ENCODE data around the gene SLC7A14.

SLC7A14 gene

GRCh38 chr3:170470063-170471016, 115.5 kb downstream of the SLC7A14 start:
- no peaks in the 10 kb centered on the region for H3K79me1 ChIP-seq (ENCODE audit: low read length)
- no peak overlapping the region for H2BK5ac ChIP-seq (ENCODE audit: low read length)
- no peak for DNase-seq
- H3K4me2 ChIP-seq (ENCODE audit: low read length), result no peak overlapping the region
- H3K4ac ChIP-seq (ENCODE audit: low read depth, low read length), result no peak overlapping the region
- H2AK5ac ChIP-seq (ENCODE audit: low read length), result no peak overlapping the region
- H4K8ac ChIP-seq (ENCODE audit: low read depth, low read length), result no peak overlapping the region
- H3K4me1 ChIP-seq (ENCODE audit: control insufficient read depth, low read depth, low read length), result no peaks in the 10 kb centered on the region
- no peak overlapping the region for H3K9ac ChIP-seq (ENCODE audit: low read length)
- no peak overlapping the region for H2BK120ac ChIP-seq (ENCODE audit: low read depth, low read length)
- H3K79me2 ChIP-seq (ENCODE audit: control insufficient read depth, insufficient read depth, low read length), result no peaks in the 10 kb centered on the region
- no peak overlapping the region for H2BK15ac ChIP-seq (replicated peaks; ENCODE audit: low read depth)
- H3K56ac ChIP-seq (ENCODE audit: low read length), result no peak overlapping the region
- no peak overlapping the region for H3K27ac ChIP-seq (ENCODE audit: low read depth, low read length)
- H3K36me3 ChIP-seq (ENCODE audit: control insufficient read depth, insufficient read depth, low read length), result no peaks in the 10 kb centered on the region
- H3K4me3 ChIP-seq (ENCODE audit: low read length), result no peak overlapping the region
- H3K23ac ChIP-seq (ENCODE audit: low read length), result no peak overlapping the region
- no peaks in the 10 kb centered on the region for H3K27me3 ChIP-seq (ENCODE audit: insufficient read depth, low read length, poor library complexity)
- no CpG with 5 or more reads among the region's 9 CpGs for WGBS (ENCODE audit: extremely low coverage, insufficient coverage, low lambda C conversion rate)
- H3K18ac ChIP-seq (ENCODE audit: low read length), result no peak overlapping the region
- no peak overlapping the region for H4K5ac ChIP-seq (ENCODE audit: low read length)

- Histone ChIP-seq H3K4me3 (ENCODE audit: low read length) (no peak overlapping the region), H2BK15ac (replicated peaks; ENCODE audit: low read depth) (no peak overlapping the region), H3K4me1 (ENCODE audit: control insufficient read depth, low read depth, low read length) (no peaks in the 10 kb centered on the region), H2BK5ac (ENCODE audit: low read length) (no peak overlapping the region), H3K56ac (ENCODE audit: low read length) (no peak overlapping the region), H4K5ac (ENCODE audit: low read length) (no peak overlapping the region), H3K79me1 (ENCODE audit: low read length) (no peaks in the 10 kb centered on the region), H3K27ac (ENCODE audit: low read depth, low read length) (no peak overlapping the region), H3K23ac (ENCODE audit: low read length) (no peak overlapping the region), H3K18ac (ENCODE audit: low read length) (no peak overlapping the region), H2AK5ac (ENCODE audit: low read length) (no peak overlapping the region), H3K27me3 (ENCODE audit: insufficient read depth, low read length, poor library complexity) (no peaks in the 10 kb centered on the region), H3K79me2 (ENCODE audit: control insufficient read depth, insufficient read depth, low read length) (no peaks in the 10 kb centered on the region), H3K9ac (ENCODE audit: low read length) (no peak overlapping the region), H3K36me3 (ENCODE audit: control insufficient read depth, insufficient read depth, low read length) (no peaks in the 10 kb centered on the region), H4K8ac (ENCODE audit: low read depth, low read length) (no peak overlapping the region), H3K4me2 (ENCODE audit: low read length) (no peak overlapping the region), H3K4ac (ENCODE audit: low read depth, low read length) (no peak overlapping the region), H2BK120ac (ENCODE audit: low read depth, low read length) (no peak overlapping the region)
- WGBS (ENCODE audit: extremely low coverage, insufficient coverage, low lambda C conversion rate), result no CpG with 5 or more reads among the region's 5 CpGs
- no peak for DNase-seq
These were observed 116.5 kb downstream of the SLC7A14 start for GRCh38 chr3:170469151-170470062.

- Histone ChIP-seq H3K9ac (ENCODE audit: low read length) (no peak overlapping the region), H4K8ac (ENCODE audit: low read depth, low read length) (no peak overlapping the region), H3K79me2 (ENCODE audit: control insufficient read depth, insufficient read depth, low read length) (no peaks in the 10 kb centered on the region), H3K18ac (ENCODE audit: low read length) (no peak overlapping the region), H3K23ac (ENCODE audit: low read length) (no peak overlapping the region), H3K4me1 (ENCODE audit: control insufficient read depth, low read depth, low read length) (peaks cover 3% of the 10 kb centered on the region), H3K56ac (ENCODE audit: low read length) (no peak overlapping the region), H2BK5ac (ENCODE audit: low read length) (no peak overlapping the region), H3K4ac (ENCODE audit: low read depth, low read length) (no peak overlapping the region), H3K4me3 (ENCODE audit: low read length) (no peak overlapping the region), H3K4me2 (ENCODE audit: low read length) (no peak overlapping the region), H3K36me3 (ENCODE audit: control insufficient read depth, insufficient read depth, low read length) (no peaks in the 10 kb centered on the region), H2BK15ac (replicated peaks; ENCODE audit: low read depth) (no peak overlapping the region), H3K27me3 (ENCODE audit: insufficient read depth, low read length, poor library complexity) (no peaks in the 10 kb centered on the region), H3K27ac (ENCODE audit: low read depth, low read length) (no peak overlapping the region), H4K5ac (ENCODE audit: low read length) (no peak overlapping the region), H2AK5ac (ENCODE audit: low read length) (no peak overlapping the region), H2BK120ac (ENCODE audit: low read depth, low read length) (no peak overlapping the region), H3K79me1 (ENCODE audit: low read length) (no peaks in the 10 kb centered on the region)
- WGBS (ENCODE audit: extremely low coverage, insufficient coverage, low lambda C conversion rate), result no CpG with 5 or more reads among the region's 7 CpGs
- DNase-seq, result no peak
These were observed 118.2 kb downstream of the SLC7A14 start for GRCh38 chr3:170467571-170468147.

GRCh38 chr3:170467007-170467406, 118.9 kb downstream of the SLC7A14 start:
- H3K9ac ChIP-seq (ENCODE audit: low read length), result no peak overlapping the region
- H2AK5ac ChIP-seq (ENCODE audit: low read length), result no peak overlapping the region
- H2BK15ac ChIP-seq (replicated peaks; ENCODE audit: low read depth), result no peak overlapping the region
- H3K18ac ChIP-seq (ENCODE audit: low read length), result no peak overlapping the region
- no peaks in the 10 kb centered on the region for H3K79me2 ChIP-seq (ENCODE audit: control insufficient read depth, insufficient read depth, low read length)
- H3K4me2 ChIP-seq (ENCODE audit: low read length), result no peak overlapping the region
- WGBS (ENCODE audit: extremely low coverage, insufficient coverage, low lambda C conversion rate), result no CpG with 5 or more reads among the region's 14 CpGs
- no peak overlapping the region for H2BK5ac ChIP-seq (ENCODE audit: low read length)
- H4K5ac ChIP-seq (ENCODE audit: low read length), result no peak overlapping the region
- peaks cover 3% of the 10 kb centered on the region for H3K4me1 ChIP-seq (ENCODE audit: control insufficient read depth, low read depth, low read length)
- H4K8ac ChIP-seq (ENCODE audit: low read depth, low read length), result no peak overlapping the region
- H3K4ac ChIP-seq (ENCODE audit: low read depth, low read length), result no peak overlapping the region
- H3K79me1 ChIP-seq (ENCODE audit: low read length), result no peaks in the 10 kb centered on the region
- no peak overlapping the region for H3K27ac ChIP-seq (ENCODE audit: low read depth, low read length)
- H3K23ac ChIP-seq (ENCODE audit: low read length), result no peak overlapping the region
- H3K56ac ChIP-seq (ENCODE audit: low read length), result peak overlapping the region; percentile 19
- H3K27me3 ChIP-seq (ENCODE audit: insufficient read depth, low read length, poor library complexity), result no peaks in the 10 kb centered on the region
- H3K4me3 ChIP-seq (ENCODE audit: low read length), result no peak overlapping the region
- H2BK120ac ChIP-seq (ENCODE audit: low read depth, low read length), result no peak overlapping the region
- H3K36me3 ChIP-seq (ENCODE audit: control insufficient read depth, insufficient read depth, low read length), result no peaks in the 10 kb centered on the region
- no peak for DNase-seq

GRCh38 chr3:170465955-170466354, 119.9 kb downstream of the SLC7A14 start:
- no peak for DNase-seq
- no peaks in the 10 kb centered on the region for H3K79me2 ChIP-seq (ENCODE audit: control insufficient read depth, insufficient read depth, low read length)
- H3K4ac ChIP-seq (ENCODE audit: low read depth, low read length), result no peak overlapping the region
- no peak overlapping the region for H3K9ac ChIP-seq (ENCODE audit: low read length)
- WGBS (ENCODE audit: extremely low coverage, insufficient coverage, low lambda C conversion rate), result no CpG with 5 or more reads among the region's 3 CpGs
- no peak overlapping the region for H3K23ac ChIP-seq (ENCODE audit: low read length)
- no peak overlapping the region for H2BK120ac ChIP-seq (ENCODE audit: low read depth, low read length)
- H3K27me3 ChIP-seq (ENCODE audit: insufficient read depth, low read length, poor library complexity), result no peaks in the 10 kb centered on the region
- no peak overlapping the region for H3K4me2 ChIP-seq (ENCODE audit: low read length)
- H2BK5ac ChIP-seq (ENCODE audit: low read length), result no peak overlapping the region
- no peak overlapping the region for H2BK15ac ChIP-seq (replicated peaks; ENCODE audit: low read depth)
- no peak overlapping the region for H3K4me3 ChIP-seq (ENCODE audit: low read length)
- H2AK5ac ChIP-seq (ENCODE audit: low read length), result no peak overlapping the region
- no peak overlapping the region for H3K56ac ChIP-seq (ENCODE audit: low read length)
- H3K79me1 ChIP-seq (ENCODE audit: low read length), result no peaks in the 10 kb centered on the region
- no peaks in the 10 kb centered on the region for H3K36me3 ChIP-seq (ENCODE audit: control insufficient read depth, insufficient read depth, low read length)
- H4K8ac ChIP-seq (ENCODE audit: low read depth, low read length), result no peak overlapping the region
- H3K4me1 ChIP-seq (ENCODE audit: control insufficient read depth, low read depth, low read length), result peaks cover 3% of the 10 kb centered on the region
- H3K18ac ChIP-seq (ENCODE audit: low read length), result no peak overlapping the region
- H4K5ac ChIP-seq (ENCODE audit: low read length), result no peak overlapping the region
- H3K27ac ChIP-seq (ENCODE audit: low read depth, low read length), result no peak overlapping the region
